DOHH2 (cell line): Measurements from ENCODE around the gene MGARP.
A peak's percentile ranks its signal among the peaks of the same experiment; 100 is the strongest.

Experiments
- H3F3A ChIP-seq: fragments of 200-600 bp; sonication (generic), shearing (Covaris generic); 2 replicates; pipeline ENCODE4 v1.6.0; 2016; ENCODE audit warnings: antibody characterized with exemption, mild to moderate bottlenecking; ENCODE audit not compliant: control insufficient read depth, insufficient read depth
- H3K27ac ChIP-seq: fragments of 200-600 bp; sonication (generic); 2 replicates; pipeline ENCODE4 v1.5.1; 2014; ENCODE audit warnings: low read depth, mild to moderate bottlenecking, low read length, moderate library complexity
- H3K27me3 ChIP-seq: fragments of 200-600 bp; sonication (generic); 2 replicates; pipeline ENCODE4 v1.6.1; 2014; ENCODE audit warnings: mild to moderate bottlenecking, low read length, mixed read lengths; ENCODE audit not compliant: control insufficient read depth
- H3K36me3 ChIP-seq: fragments of 200-600 bp; sonication (generic); 2 replicates; pipeline ENCODE4 v1.6.1; 2014; ENCODE audit warnings: mild to moderate bottlenecking, low read length, moderate library complexity, mixed read lengths; ENCODE audit not compliant: control insufficient read depth
- H3K4me1 ChIP-seq: fragments of 200-600 bp; sonication (generic); 2 replicates; pipeline ENCODE4 v1.6.1; 2014; ENCODE audit warnings: mild to moderate bottlenecking, low read length, mixed read lengths; ENCODE audit not compliant: control insufficient read depth
- H3K4me2 ChIP-seq: fragments of 200-600 bp; sonication (generic); 2 replicates; pipeline ENCODE4 v1.6.0; 2014; ENCODE audit warnings: mild to moderate bottlenecking, low read length, moderate library complexity
- H3K4me3 ChIP-seq: fragments of 200-600 bp; sonication (generic); 2 replicates; pipeline ENCODE4 v1.5.1; 2014; ENCODE audit warnings: mild to moderate bottlenecking, low read length, mixed read lengths
- H3K79me2 ChIP-seq: fragments of 200-600 bp; sonication (generic); 2 replicates; pipeline ENCODE4 v1.6.1; 2014; ENCODE audit warnings: mild to moderate bottlenecking, low read length, mixed read lengths; ENCODE audit not compliant: control insufficient read depth
- H3K9me2 ChIP-seq: fragments of 200-600 bp; sonication (generic); replicated peaks from 2 replicates; pipeline ENCODE4 v1.6.1; 2014; ENCODE audit warnings: mild to moderate bottlenecking, low read length, mixed read lengths; ENCODE audit not compliant: control insufficient read depth
- H3K9me3 ChIP-seq: fragments of 200-600 bp; sonication (generic); 2 replicates; pipeline ENCODE4 v1.6.1; 2014; ENCODE audit warnings: antibody characterized with exemption, low read length, mixed read lengths; ENCODE audit not compliant: control insufficient read depth, insufficient read depth
- H4K20me1 ChIP-seq: fragments of 200-600 bp; sonication (generic); 2 replicates; pipeline ENCODE4 v1.6.0; 2014; ENCODE audit warnings: low read depth, mild to moderate bottlenecking, antibody characterized with exemption, low read length, moderate library complexity; ENCODE audit not compliant: control insufficient read depth, insufficient read depth
- EZH2phosphoT487 ChIP-seq: fragments of 200-600 bp; sonication (generic); IDR thresholded peaks from 2 replicates; pipeline ENCODE4 v1.6.1; 2017; ENCODE audit warnings: borderline replicate concordance, mild to moderate bottlenecking, antibody characterized with exemption, low read length, moderate library complexity, mixed read lengths
- TF ChIP-seq, protein P1 (sequence below): fragments of 200-600 bp; sonication (generic); IDR thresholded peaks from one replicate; pipeline ENCODE4 v1.5.1; 2014; ENCODE audit warnings: antibody characterized with exemption, mild to moderate bottlenecking, low read depth, low read length; ENCODE audit not compliant: poor library complexity, severe bottlenecking

MGARP gene

DNA sequence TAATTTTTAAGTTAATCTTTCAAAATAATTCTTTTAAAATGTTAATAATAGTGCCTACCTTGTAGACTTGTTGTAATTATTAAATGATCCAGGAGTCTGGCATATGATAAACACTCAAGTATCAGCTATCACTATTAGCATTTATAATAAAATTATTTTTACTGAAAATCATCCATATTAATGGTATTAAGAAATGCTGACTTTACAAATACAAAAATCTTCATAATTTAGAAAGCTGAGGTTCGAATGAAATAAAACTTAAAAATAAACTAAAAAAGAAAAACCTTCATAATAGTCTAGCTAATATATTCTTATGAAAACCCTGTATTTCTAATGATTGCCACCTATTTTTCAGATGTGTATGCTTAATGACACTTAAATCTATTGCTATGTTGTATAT is 5.2 kb downstream of the MGARP start:
- Histone ChIP-seq H3K27me3 (peaks cover 16% of the 10 kb centered on the region), H3K9me3 (no peaks in the 10 kb centered on the region), H3K27ac (no peak overlapping the region), H3K4me3 (no peak overlapping the region), H3K79me2 (no peaks in the 10 kb centered on the region), H3K9me2 (no peaks in the 10 kb centered on the region), H4K20me1 (no peaks in the 10 kb centered on the region), H3F3A (no peaks in the 10 kb centered on the region), H3K4me1 (0 out of 2 replicates have a peak, but pooled peaks cover 1% of the 10 kb centered on the region), H3K36me3 (no peaks in the 10 kb centered on the region), H3K4me2 (no peak overlapping the region)
- TF ChIP-seq, protein P1, sequence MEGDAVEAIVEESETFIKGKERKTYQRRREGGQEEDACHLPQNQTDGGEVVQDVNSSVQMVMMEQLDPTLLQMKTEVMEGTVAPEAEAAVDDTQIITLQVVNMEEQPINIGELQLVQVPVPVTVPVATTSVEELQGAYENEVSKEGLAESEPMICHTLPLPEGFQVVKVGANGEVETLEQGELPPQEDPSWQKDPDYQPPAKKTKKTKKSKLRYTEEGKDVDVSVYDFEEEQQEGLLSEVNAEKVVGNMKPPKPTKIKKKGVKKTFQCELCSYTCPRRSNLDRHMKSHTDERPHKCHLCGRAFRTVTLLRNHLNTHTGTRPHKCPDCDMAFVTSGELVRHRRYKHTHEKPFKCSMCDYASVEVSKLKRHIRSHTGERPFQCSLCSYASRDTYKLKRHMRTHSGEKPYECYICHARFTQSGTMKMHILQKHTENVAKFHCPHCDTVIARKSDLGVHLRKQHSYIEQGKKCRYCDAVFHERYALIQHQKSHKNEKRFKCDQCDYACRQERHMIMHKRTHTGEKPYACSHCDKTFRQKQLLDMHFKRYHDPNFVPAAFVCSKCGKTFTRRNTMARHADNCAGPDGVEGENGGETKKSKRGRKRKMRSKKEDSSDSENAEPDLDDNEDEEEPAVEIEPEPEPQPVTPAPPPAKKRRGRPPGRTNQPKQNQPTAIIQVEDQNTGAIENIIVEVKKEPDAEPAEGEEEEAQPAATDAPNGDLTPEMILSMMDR: no peak
- no peak for TF ChIP-seq EZH2phosphoT487

DNA sequence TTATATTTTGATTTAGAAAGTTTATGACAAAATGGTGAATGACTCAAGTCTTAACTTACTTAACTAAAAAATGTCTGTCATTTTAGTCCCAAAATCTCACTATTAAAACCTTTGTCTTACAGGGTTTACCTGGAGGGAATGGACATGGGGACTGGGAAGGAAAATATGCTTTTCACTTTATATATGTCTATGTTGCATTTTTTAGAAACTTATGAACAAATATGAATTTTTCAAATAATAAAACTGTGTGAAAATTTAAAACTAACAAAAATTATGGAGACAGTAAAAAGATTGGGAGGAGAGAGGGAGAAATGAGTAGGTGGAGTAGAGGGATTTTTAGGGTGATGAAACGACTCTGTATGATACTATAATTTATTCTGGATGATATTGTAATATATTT is 6.2 kb downstream of the MGARP start:
- TF ChIP-seq, protein P1: no peak
- TF ChIP-seq EZH2phosphoT487: no peak
- Histone ChIP-seq H3K4me1 (no peaks in the 10 kb centered on the region), H3K4me3 (no peak overlapping the region), H3K79me2 (no peaks in the 10 kb centered on the region), H4K20me1 (no peaks in the 10 kb centered on the region), H3F3A (no peaks in the 10 kb centered on the region), H3K36me3 (no peaks in the 10 kb centered on the region), H3K27me3 (peaks cover 7% of the 10 kb centered on the region), H3K4me2 (no peak overlapping the region), H3K9me2 (no peaks in the 10 kb centered on the region), H3K27ac (no peak overlapping the region), H3K9me3 (no peaks in the 10 kb centered on the region)

DNA sequence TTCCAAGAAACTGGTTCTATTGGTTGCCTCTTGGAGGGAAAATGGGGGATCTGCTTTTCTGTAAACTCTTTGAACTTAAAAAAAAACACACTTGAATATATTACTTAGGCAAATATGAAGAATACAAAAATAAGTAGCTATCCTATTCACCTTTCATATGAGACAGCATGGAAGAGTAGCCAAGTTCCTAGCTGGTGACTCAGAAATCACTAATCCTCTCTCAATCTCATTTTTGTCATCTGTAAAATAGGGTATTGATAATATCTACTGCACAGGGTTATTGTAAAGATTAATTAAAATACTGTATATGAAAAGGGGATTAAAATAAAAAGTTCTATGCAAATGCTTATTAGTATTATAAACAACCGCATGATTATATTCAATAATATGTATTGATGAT is 12.7 kb downstream of the MGARP start:
- no peaks in the 10 kb centered on the region for H3K36me3 ChIP-seq
- no peak overlapping the region for H3K27ac ChIP-seq
- no peaks in the 10 kb centered on the region for H4K20me1 ChIP-seq
- no peaks in the 10 kb centered on the region for H3F3A ChIP-seq
- TF ChIP-seq, protein P1: no peak
- no peak for TF ChIP-seq EZH2phosphoT487
- peaks cover 18% of the 10 kb centered on the region for H3K4me1 ChIP-seq
- H3K9me3 ChIP-seq: no peaks in the 10 kb centered on the region
- H3K4me2 ChIP-seq: peak overlapping the region; percentile 58
- H3K4me3 ChIP-seq: peak overlapping the region; percentile 42
- H3K79me2 ChIP-seq: no peaks in the 10 kb centered on the region
- no peaks in the 10 kb centered on the region for H3K27me3 ChIP-seq
- H3K9me2 ChIP-seq: no peaks in the 10 kb centered on the region
